Stimulated activated CD4-positive, alpha-beta T cell treated with anti-CD3 and anti-CD28 coated beads, TNF-alpha, amount 100 ng/mL, for 4 hours (primary cell): ENCODE data around the gene ZGPAT.

Experiments used
- DNase-seq, 3 experiments: peaks; one replicate each; pipeline ENCODE4 v3.0.0-alpha.2; 2020; ENCODE audit warnings: low read depth in 3 of 3

The ZGPAT gene

GRCh38 chr20:63692436-63693082 lies 15.3 kb upstream of the ZGPAT start:
- no peak for DNase-seq

- DNase-seq, result no peak
These were observed 14.6 kb upstream of the ZGPAT start for GRCh38 chr20:63693083-63693732.

- no peak for DNase-seq
These were observed 13.9 kb upstream of the ZGPAT start for GRCh38 chr20:63693733-63694583.

GRCh38 chr20:63694584-63695423 lies 13.0 kb upstream of the ZGPAT start:
- no peak for DNase-seq

- no peak for DNase-seq
These were observed 12.2 kb upstream of the ZGPAT start for GRCh38 chr20:63695424-63696305.

- no peak for DNase-seq
These were observed 11.6 kb upstream of the ZGPAT start for GRCh38 chr20:63696306-63696627.

GRCh38 chr20:63696628-63697356 lies 11.0 kb upstream of the ZGPAT start, which contains the start of gene TNFRSF6B:
TNFRSF6B (plus strand) TSS chr20:63696652; CDS start chr20:63696768, 116 bp downstream.
- no peak for DNase-seq

GRCh38 chr20:63697357-63697867 lies 10.4 kb upstream of the ZGPAT start:
- no peak for DNase-seq

GRCh38 chr20:63697868-63698545 lies 9.8 kb upstream of the ZGPAT start:
- DNase-seq, result no peak

- peak in 1 of 3 experiments; percentile 24 for DNase-seq
These were observed 8.9 kb upstream of the ZGPAT start for GRCh38 chr20:63698739-63699465.

GRCh38 chr20:63699466-63700198 lies 8.2 kb upstream of the ZGPAT start:
- DNase-seq, result no peak

GRCh38 chr20:63700199-63701050 lies 7.4 kb upstream of the ZGPAT start:
- no peak for DNase-seq

- DNase-seq, result no peak
These were observed 6.8 kb upstream of the ZGPAT start for GRCh38 chr20:63701051-63701328.

- no peak for DNase-seq
These were observed 6.4 kb upstream of the ZGPAT start for GRCh38 chr20:63701329-63702035.

GRCh38 chr20:63702036-63702665 lies 5.7 kb upstream of the ZGPAT start:
- DNase-seq, result no peak
